CD14-positive monocyte (primary cell): ENCODE data around the gene PRKAB1. TPM values are rescaled to one million over a fixed set of nuclear protein-coding genes. Genes with fewer than 3 reads are reported as not detected.

ENCODE experiments used
- DNase-seq, 3 donors: peaks; one replicate each; pipeline ENCODE4 v3.0.0-alpha.2; 2011 to 2022
- H2AFZ ChIP-seq: 2 replicates; pipeline ENCODE4 v1.6.0; 2012; ENCODE audit warnings: mild to moderate bottlenecking, low read depth, low read length, inconsistent platforms; ENCODE audit not compliant: insufficient read depth, poor library complexity, severe bottlenecking
- H3K27ac ChIP-seq, 2 donors: 1 replicate in 1 of 2; 2 replicates in 1 of 2; pipeline ENCODE4 v1.5.1; 2012 to 2013; ENCODE audit warnings: low read length in 2 of 2, control low read depth in 1 of 2, inconsistent platforms in 1 of 2, low read depth in 1 of 2, mild to moderate bottlenecking in 1 of 2
- H3K27me3 ChIP-seq, 2 donors: one replicate each; pipeline versions ENCODE4 v1.6.0 to v1.6.1; 2011 to 2013; ENCODE audit warnings: low read length in 2 of 2; ENCODE audit not compliant: control insufficient read depth in 2 of 2, insufficient read depth in 2 of 2
- H3K36me3 ChIP-seq, 2 donors: replicated peaks in 1 of 2; 1 replicate in 1 of 2; 2 replicates in 1 of 2; pipeline versions ENCODE4 v1.5.1 to v1.6.1; 2012 to 2013; ENCODE audit warnings: low read length in 2 of 2, control low read depth in 1 of 2, inconsistent platforms in 1 of 2, mild to moderate bottlenecking in 1 of 2; ENCODE audit not compliant: insufficient read depth in 2 of 2, control insufficient read depth in 1 of 2
- H3K4me1 ChIP-seq, 2 donors: 1 replicate in 1 of 2; 2 replicates in 1 of 2; pipeline versions ENCODE4 v1.5.1 to v1.6.1; 2012 to 2013; ENCODE audit warnings: low read length in 2 of 2, control low read depth in 1 of 2, inconsistent platforms in 1 of 2, mild to moderate bottlenecking in 1 of 2, moderate library complexity in 1 of 2; ENCODE audit not compliant: insufficient read depth in 2 of 2, control insufficient read depth in 1 of 2
- H3K4me2 ChIP-seq: replicated peaks from 2 replicates; pipeline ENCODE3; 2012; ENCODE audit warnings: low read length, moderate library complexity, mild to moderate bottlenecking; ENCODE audit not compliant: poor library complexity, severe bottlenecking; ENCODE audit errors: extremely low read depth
- H3K4me3 ChIP-seq, 3 experiments: fragments of 200-600 bp in 1 of 3; sonication (generic) in 1 of 3; replicated peaks in 1 of 3; 1 replicate in 2 of 3; 2 replicates in 1 of 3; pipeline ENCODE4 v1.5.1; 2011 to 2013; ENCODE audit warnings: low read length in 3 of 3, mild to moderate bottlenecking in 3 of 3, control low read depth in 2 of 3, low read depth in 2 of 3, inconsistent platforms in 1 of 3, moderate library complexity in 1 of 3
- H3K79me2 ChIP-seq: 2 replicates; pipeline ENCODE4 v1.6.0; 2012; ENCODE audit warnings: mild to moderate bottlenecking, control low read depth, inconsistent platforms, low read length, moderate library complexity; ENCODE audit not compliant: insufficient read depth
- H3K9ac ChIP-seq: 2 replicates; pipeline ENCODE4 v1.6.0; 2017; ENCODE audit warnings: low read length, mild to moderate bottlenecking; ENCODE audit not compliant: insufficient read depth, poor library complexity, severe bottlenecking
- H3K9me3 ChIP-seq, 2 donors: replicated peaks in 1 of 2; 1 replicate in 1 of 2; 2 replicates in 1 of 2; pipeline versions ENCODE4 v1.5.1 to v1.6.1; 2012 to 2013; ENCODE audit warnings: low read length in 2 of 2, control low read depth in 1 of 2; ENCODE audit not compliant: control insufficient read depth in 1 of 2, insufficient read depth in 1 of 2
- H4K20me1 ChIP-seq: 2 replicates; pipeline ENCODE4 v1.6.0; 2012; ENCODE audit warnings: mild to moderate bottlenecking, low read length, control low read depth, moderate library complexity; ENCODE audit not compliant: insufficient read depth
- H3K27ac Mint-ChIP-seq, 7 donors: one replicate each; pipeline ENCODE4 v1.8.0; 2020; ENCODE audit warnings: mild to moderate bottlenecking in 7 of 7, mixed read lengths in 7 of 7, moderate library complexity in 6 of 7, inconsistent platforms in 2 of 7
- H3K27me3 Mint-ChIP-seq, 3 donors: one replicate each; pipeline ENCODE4 v1.8.0; 2021 to 2022; ENCODE audit warnings: low read depth in 3 of 3, mild to moderate bottlenecking in 3 of 3, mixed read lengths in 3 of 3, moderate library complexity in 3 of 3, inconsistent platforms in 1 of 3
- H3K36me3 Mint-ChIP-seq, 2 donors: one replicate each; pipeline ENCODE4 v1.8.0; 2020; ENCODE audit warnings: mixed read lengths in 2 of 2, inconsistent platforms in 1 of 2, mild to moderate bottlenecking in 1 of 2
- H3K4me1 Mint-ChIP-seq: one replicate; pipeline ENCODE4 v1.8.0; 2020; ENCODE audit warnings: mild to moderate bottlenecking, mixed read lengths
- H3K4me3 Mint-ChIP-seq, 2 donors: one replicate each; pipeline ENCODE4 v1.8.0; 2020; ENCODE audit warnings: mild to moderate bottlenecking in 2 of 2, mixed read lengths in 2 of 2, moderate library complexity in 1 of 2
- H3K9me3 Mint-ChIP-seq, 7 donors: one replicate each; pipeline ENCODE4 v1.8.0; 2020 to 2022; ENCODE audit warnings: mixed read lengths in 7 of 7, mild to moderate bottlenecking in 6 of 7, moderate library complexity in 6 of 7, inconsistent platforms in 2 of 7
- CTCF ChIP-seq: fragments of 200-600 bp; IDR thresholded peaks from one replicate; pipeline ENCODE4 v1.8.0; 2022; ENCODE audit warnings: antibody characterized with exemption, mild to moderate bottlenecking
- WGBS: methylation state at CpG from one replicate; pipeline ENCODE4 v1.1.5; 2013; ENCODE audit warnings: missing lambda C conversion rate; ENCODE audit not compliant: insufficient coverage; 5-methylcytosine and 5-hydroxymethylcytosine counted together
- intact Hi-C, 2 donors: fragments of 100-400 bp; cut with micrococcal nuclease; formaldehyde crosslinking; loops; one replicate each; pipeline versions ENCODE4 v1.15.0 to v1.15.1; 2023
- polyA plus RNA-seq, 3 donors: library from polyadenylated mRNA; depleted of rRNA in 1 of 3; unstranded in 2 of 3; stranded (reverse) in 1 of 3; fragments of 300-500 nt in 2 of 3; fragments of >200 nt in 1 of 3; fragmentation: Illumina TruSeq in 2 of 3; gene quantifications; 1 replicate in 2 of 3; 2 replicates in 1 of 3; pipeline ENCODE4 v1.2.3, GENCODE V29; 2012 to 2021

The PRKAB1 gene
- polyA plus RNA-seq, 3 donors = 20.5 to 35.9 (median 23.0) TPM

GRCh38 chr12:119666226-119666795 is 1.6 kb upstream of the PRKAB1 start:
- H3K9me3 ChIP-seq = no peaks in the 10 kb centered on the region
- no peaks in the 10 kb centered on the region for H3K27me3 ChIP-seq
- TF ChIP-seq CTCF = no peak
- H3K9me3 Mint-ChIP-seq = peaks cover 0 to 3% (median 0%) of the 10 kb centered on the region in 7 donors
- H3K79me2 ChIP-seq = peaks cover 46% of the 10 kb centered on the region
- no CpG with 5 or more reads among the region's 2 CpGs for WGBS
- peaks cover 0 to 2% (median 2%) of the 10 kb centered on the region in 3 donors for H3K27me3 Mint-ChIP-seq
- peak overlapping the region in 1 of 3 experiments; percentile 98 for H3K4me3 ChIP-seq
- H3K9ac ChIP-seq = no peak overlapping the region
- H3K4me2 ChIP-seq = peak overlapping the region; percentile 87
- peaks cover 28 to 37% of the 10 kb centered on the region in 2 donors for H3K4me1 ChIP-seq
- peaks cover 8 to 17% of the 10 kb centered on the region in 2 donors for H3K36me3 ChIP-seq
- peak overlapping the region; percentile 74 for H2AFZ ChIP-seq
- H3K4me3 Mint-ChIP-seq = peak overlapping the region; percentile 44 to 75
- H3K27ac Mint-ChIP-seq = peak overlapping the region; percentile 65 to 90 (median 85)
- peaks cover 14 to 15% of the 10 kb centered on the region in 2 donors for H3K36me3 Mint-ChIP-seq
- intact Hi-C loops = no loop called here
- peak overlapping the region in 1 of 2 donors; percentile 95 for H3K27ac ChIP-seq
- peaks cover under 1% of the 10 kb centered on the region for H4K20me1 ChIP-seq
- peaks cover 35% of the 10 kb centered on the region for H3K4me1 Mint-ChIP-seq
- DNase-seq = peak; percentile 23 to 58 (median 42)

DNA sequence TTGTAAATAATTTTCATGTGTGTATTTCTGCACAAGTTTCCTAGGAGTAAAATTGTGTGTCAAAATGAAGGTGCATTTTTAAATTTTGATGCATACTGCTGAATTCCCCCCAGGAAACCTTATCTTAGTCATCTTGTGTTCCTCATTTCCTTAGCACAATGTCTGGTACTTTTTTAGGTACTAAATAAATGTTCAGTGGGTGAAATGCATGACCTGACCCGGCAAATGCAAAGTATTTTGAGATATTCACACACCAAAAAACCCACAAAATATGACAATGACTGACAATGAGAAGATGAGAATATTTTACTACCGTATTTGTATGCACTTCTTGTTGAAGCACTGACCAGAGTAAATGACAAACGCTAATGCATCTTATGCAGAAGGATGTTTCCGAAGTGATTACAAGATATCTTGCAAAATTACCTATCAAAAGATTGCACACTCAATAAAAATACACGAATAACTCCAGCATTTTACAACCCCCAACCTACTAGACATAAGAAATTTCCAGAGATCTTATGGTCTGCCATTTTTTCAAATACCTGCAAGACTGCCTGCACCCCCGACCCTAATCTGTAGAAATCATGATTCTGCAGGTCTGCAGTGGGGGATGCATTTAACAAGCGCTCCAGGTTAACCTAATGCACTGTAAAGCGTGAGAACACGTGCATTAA is 895 bp upstream of the PRKAB1 start:
- 0% methylated on average over 4 of the region's 9 CpGs for WGBS
- H4K20me1 ChIP-seq = peaks cover 6% of the 10 kb centered on the region
- peak overlapping the region; percentile 97 for H3K9ac ChIP-seq
- H3K36me3 ChIP-seq = peaks cover 15 to 25% of the 10 kb centered on the region in 2 donors
- Mint-ChIP-seq H3K4me1 (peaks cover 35% of the 10 kb centered on the region), H3K27me3 (peaks cover 0 to 2% (median 2%) of the 10 kb centered on the region in 3 donors), H3K9me3 (peaks cover 0 to 3% (median 0%) of the 10 kb centered on the region in 7 donors), H3K4me3 (peak overlapping the region; percentile 88 to 92), H3K27ac (peak overlapping the region; percentile 29 to 90 (median 88)), H3K36me3 (peaks cover 20 to 21% of the 10 kb centered on the region in 2 donors)
- peak overlapping the region; percentile 74 to 98 (median 93) for H3K4me3 ChIP-seq
- no peaks in the 10 kb centered on the region for H3K9me3 ChIP-seq
- H3K4me2 ChIP-seq = peak overlapping the region; percentile 87
- H3K27ac ChIP-seq = peak overlapping the region in 1 of 2 donors; percentile 95
- intact Hi-C loops = no loop called here
- peaks cover 53% of the 10 kb centered on the region for H3K79me2 ChIP-seq
- H2AFZ ChIP-seq = peak overlapping the region; percentile 99
- H3K27me3 ChIP-seq = no peaks in the 10 kb centered on the region
- peaks cover 28 to 37% of the 10 kb centered on the region in 2 donors for H3K4me1 ChIP-seq
- peak in 2 of 3 donors; percentile 20 to 64 for DNase-seq
- TF ChIP-seq CTCF = no peak
